Heart right ventricle (tissue), 16 donors: ENCODE results near the gene SLK. TPM values are rescaled to one million over a fixed set of nuclear protein-coding genes. Genes with fewer than 3 reads are reported as not detected.

Experiments
- ATAC-seq, 8 donors: fragments of 200-7000 bp; cut with Tn5 transposase; one replicate each; pipeline ENCODE4 v1.9.1; 2020; ENCODE audit warnings: mild to moderate bottlenecking in 8 of 8, moderate library complexity in 8 of 8, moderate number of reproducible peaks in 1 of 8
- DNase-seq, 2 donors: peaks; one replicate each; pipeline ENCODE4 v3.0.0-alpha.2; 2020
- H3K27ac ChIP-seq, 10 donors: fragments of 200-600 bp; sonication (generic) in 2 of 10; one replicate each; pipeline versions ENCODE4 v1.5.0 to v1.8.0; 2020 to 2022; ENCODE audit warnings: mild to moderate bottlenecking in 3 of 10
- H3K27me3 ChIP-seq, 7 donors: fragments of 200-600 bp; one replicate each; pipeline ENCODE4 v1.8.0; 2021 to 2022; ENCODE audit warnings: mild to moderate bottlenecking in 2 of 7
- H3K36me3 ChIP-seq, 9 donors: fragments of 200-600 bp; sonication (generic) in 1 of 9; one replicate each; pipeline versions ENCODE4 v1.5.0 to v1.8.0; 2020 to 2022; ENCODE audit warnings: mild to moderate bottlenecking in 2 of 9
- H3K4me1 ChIP-seq, 9 donors: fragments of 200-600 bp; sonication (generic) in 1 of 9; one replicate each; pipeline versions ENCODE4 v1.5.0 to v1.8.0; 2020 to 2022; ENCODE audit warnings: mild to moderate bottlenecking in 4 of 9
- H3K4me3 ChIP-seq, 10 donors: fragments of 200-600 bp; sonication (generic) in 2 of 10; one replicate each; pipeline versions ENCODE4 v1.5.0 to v1.8.0; 2020 to 2022; ENCODE audit warnings: mild to moderate bottlenecking in 7 of 10, moderate library complexity in 2 of 10
- H3K9me3 ChIP-seq, 11 donors: fragments of 200-600 bp in 10 of 11; sonication (generic) in 2 of 11; one replicate each; pipeline versions ENCODE4 v1.5.0 to v1.8.0; 2013 to 2022; ENCODE audit warnings: mild to moderate bottlenecking in 2 of 11, control low read depth in 1 of 11, moderate library complexity in 1 of 11
- WGBS, 2 donors: extraction: QIAGEN DNeasy Blood & Tissue Kit; methylation state at CpG; one replicate each; pipeline ENCODE4 v1.1.7; 2013; ENCODE audit warnings: inconsistent platforms in 1 of 2; 5-methylcytosine and 5-hydroxymethylcytosine counted together
- intact Hi-C, 10 donors: fragments of 100-400 bp; cut with DNase I; formaldehyde crosslinking; loops; one replicate each; pipeline versions ENCODE4 v1.11.1 to v1.14.2; 2022
- microRNA-seq, 2 donors: library from miRNA; unstranded; fragments of <30 nt; microRNA quantifications; one replicate each; pipeline ENCODE4 v1.2.0, GENCODE V29; 2021
- polyA plus RNA-seq, 2 donors: library from polyadenylated mRNA; stranded (reverse); fragments of 200-250 nt; gene quantifications; one replicate each; pipeline ENCODE4 v1.2.3, GENCODE V29; 2013
- total RNA-seq, 10 donors: library from RNA; stranded (reverse); fragmentation: NEBNext Ultra II Directional in 3 of 10; extraction: Animal tissue kit (Norgen Biotek cat#: 25700) in 3 of 10; gene quantifications; one replicate each; pipeline versions ENCODE4 v1.2.1 to v1.2.4, GENCODE V29; 2021 to 2023
- TF ChIP-seq, protein P1 (sequence below), 9 donors: fragments of 200-600 bp; sonication (generic) in 2 of 9; IDR thresholded peaks; one replicate each; pipeline versions ENCODE4 v1.5.0 to v1.8.0; 2021 to 2022; ENCODE audit warnings: antibody characterized with exemption in 9 of 9, mild to moderate bottlenecking in 5 of 9, moderate library complexity in 1 of 9
- donor health status: Arrhythmogenic right ventricular cardiomyopathy.
- donor health status: ischemic (EF 13 %, LVEDD 7.1; RV severe dilation, severe dysfunction).
- donor health status: healthy with polysubstance abuse.
- donor health status: DM: no; HTN: yes; CAD: no.
- donor health status: DM: no; HTN: no; CAD: no.
- donor health status: ischemic (EF 25% LVEDD 6.9; RV normal size, moderate dysfunction).
- donor health status: ischemic (EF 25% LVEDD 5.7; RV mildly dilated, moderate dysfunction).
- donor health status: healthy.
- donor health status: DM: yes; HTN: yes; CAD: no.
- donor health status: Ischemic cardiomyopathy.
- donor health status: ischemic (EF 35%, LVEDD 5.7; RV mildly dilated, moderate dysfunction).
- donor health status: nonischemic (EF 11% LVEDD 7.7; RV severe dilation, severe dysfunction).
- donor health status: DM: yes; HTN: yes; CAD: no.
- donor health status: PGD.
- donor health status: ischemic (EF 29% LVEDD 5.4; RV normal size, mild dysfunction).
- donor health status: nonischemic (EF 23%, LVEDD 6.1; RV moderate dilation, normal function).

Gene SLK
- total and polyA plus RNA-seq, 12 donors, result 11.3 to 63.6 (median 41.3) TPM

- intact Hi-C loops, result loop anchor here in 1 of 10 donors (2.0 kb wide), 1 partner anchor 44 kb away; no protein-coding TSS in a partner anchor
- 64 to 69% methylated on average over 3 of the region's 3 CpGs for WGBS, 2 donors
- H3K4me1 ChIP-seq, result peaks cover 0 to 18% (median 12%) of the 10 kb centered on the region in 9 donors
- DNase-seq (no peak), ATAC-seq (peak in 1 of 8 donors; percentile 40)
- H3K9me3 ChIP-seq, result no peaks in the 10 kb centered on the region
- no peaks in the 10 kb centered on the region for H3K36me3 ChIP-seq
- TF ChIP-seq, protein P1, sequence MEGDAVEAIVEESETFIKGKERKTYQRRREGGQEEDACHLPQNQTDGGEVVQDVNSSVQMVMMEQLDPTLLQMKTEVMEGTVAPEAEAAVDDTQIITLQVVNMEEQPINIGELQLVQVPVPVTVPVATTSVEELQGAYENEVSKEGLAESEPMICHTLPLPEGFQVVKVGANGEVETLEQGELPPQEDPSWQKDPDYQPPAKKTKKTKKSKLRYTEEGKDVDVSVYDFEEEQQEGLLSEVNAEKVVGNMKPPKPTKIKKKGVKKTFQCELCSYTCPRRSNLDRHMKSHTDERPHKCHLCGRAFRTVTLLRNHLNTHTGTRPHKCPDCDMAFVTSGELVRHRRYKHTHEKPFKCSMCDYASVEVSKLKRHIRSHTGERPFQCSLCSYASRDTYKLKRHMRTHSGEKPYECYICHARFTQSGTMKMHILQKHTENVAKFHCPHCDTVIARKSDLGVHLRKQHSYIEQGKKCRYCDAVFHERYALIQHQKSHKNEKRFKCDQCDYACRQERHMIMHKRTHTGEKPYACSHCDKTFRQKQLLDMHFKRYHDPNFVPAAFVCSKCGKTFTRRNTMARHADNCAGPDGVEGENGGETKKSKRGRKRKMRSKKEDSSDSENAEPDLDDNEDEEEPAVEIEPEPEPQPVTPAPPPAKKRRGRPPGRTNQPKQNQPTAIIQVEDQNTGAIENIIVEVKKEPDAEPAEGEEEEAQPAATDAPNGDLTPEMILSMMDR (IDR thresholded peaks at IDR 0.05), result no peak
- peak overlapping the region in 6 of 10 donors; percentile 32 to 63 (median 40) for H3K27ac ChIP-seq
- no peak overlapping the region for H3K4me3 ChIP-seq
- no peaks in the 10 kb centered on the region for H3K27me3 ChIP-seq
Observed at GRCh38 chr10:104077247-104077646, 110.3 kb downstream of the SLK start.

DNA sequence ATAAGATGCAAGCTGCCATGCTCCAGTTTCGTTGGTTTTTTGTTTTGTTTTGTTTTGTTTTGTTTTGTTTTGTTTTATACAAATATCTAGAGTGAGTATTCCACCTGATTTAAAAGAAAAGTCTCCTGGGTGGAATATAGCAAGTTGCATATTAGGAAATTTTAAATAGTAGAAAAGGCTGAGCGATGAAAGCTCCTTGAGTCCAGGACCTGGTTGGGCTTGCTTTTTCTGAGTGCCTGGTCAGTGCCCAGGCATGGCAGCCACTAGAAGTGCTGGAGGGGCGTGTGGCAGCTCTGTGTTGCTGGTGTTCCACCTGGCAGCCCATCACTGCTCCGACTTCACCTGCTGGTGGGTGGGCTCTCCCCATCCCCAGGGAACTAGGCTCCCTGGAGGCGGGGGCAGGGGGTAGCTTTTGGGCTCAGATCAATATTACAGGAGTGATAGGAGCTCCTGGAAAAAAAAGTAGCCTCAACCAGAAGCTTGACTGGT, 110.8 kb downstream of the SLK start:
- Histone ChIP-seq H3K36me3 (no peaks in the 10 kb centered on the region), H3K4me3 (no peak overlapping the region), H3K9me3 (no peaks in the 10 kb centered on the region), H3K27ac (peak overlapping the region in 5 of 10 donors; percentile 36 to 63 (median 40)), H3K4me1 (peaks cover 0 to 18% (median 12%) of the 10 kb centered on the region in 9 donors), H3K27me3 (no peaks in the 10 kb centered on the region)
- TF ChIP-seq, protein P1 (IDR thresholded peaks at IDR 0.05), result no peak
- no peak for ATAC-seq
- 84% methylated on average over 5 of the region's 5 CpGs for WGBS, 2 donors
- intact Hi-C loops, result loop anchor here in 1 of 10 donors (2.0 kb wide), 1 partner anchor 43 kb away; no protein-coding TSS in a partner anchor
- no peak for DNase-seq

Small RNAs within 50 kb of the gene (microRNA-seq; reads per million reads assigned to microRNA genes)
- 0 reads per million in 2 donors for gene MIR936

Other genes starting within 250 kb of the SLK start
- gene SH3PXD2A, start 111.6 kb upstream of the SLK start, total RNA-seq, result 10 to 100 TPM; 30.6 to 44.9 (median 36.0) TPM
- gene SH3PXD2A, start 111.6 kb upstream of the SLK start, polyA plus RNA-seq, result 10 to 100 TPM in 1 of 2 donors, 1 to 10 TPM in 1; 6.9 to 14.2 TPM
- gene STN1, start 49.0 kb upstream of the SLK start, total RNA-seq, result 10 to 100 TPM; 24.7 to 38.7 (median 31.4) TPM
- 10 to 100 TPM; 16.5 to 38.0 TPM for gene STN1, start 49.0 kb upstream of the SLK start, polyA plus RNA-seq
- gene COL17A1, start 118.7 kb downstream of the SLK start, total RNA-seq, result under 1 TPM in 4 of 10 donors, not detected in 6; 0.10 to 0.39 (median 0.16) TPM
- under 1 TPM; 0.15 to 0.36 TPM for gene COL17A1, start 118.7 kb downstream of the SLK start, polyA plus RNA-seq
- 10 to 100 TPM in 1 of 10 donors, 1 to 10 TPM in 9; 4.4 to 10.4 (median 6.7) TPM for gene SFR1, start 155.0 kb downstream of the SLK start, total RNA-seq
- gene SFR1, start 155.0 kb downstream of the SLK start, polyA plus RNA-seq, result 10 to 100 TPM in 1 of 2 donors, 1 to 10 TPM in 1; 7.5 to 12.1 TPM